HG03095 (cell line): ENCODE results near the gene CHTF8.
"Not testable (repeated sequence)": the region's sequence is repeated elsewhere in the genome, so short reads cannot be mapped to it uniquely, and the experiment has no call there.

Experiments used
- ATAC-seq: cut with Tn5 transposase; IDR thresholded peaks from one replicate; pipeline ENCODE4 v1.9.1; 2021; ENCODE audit warnings: moderate library complexity; ENCODE audit not compliant: unreplicated experiment

CHTF8 gene

DNA sequence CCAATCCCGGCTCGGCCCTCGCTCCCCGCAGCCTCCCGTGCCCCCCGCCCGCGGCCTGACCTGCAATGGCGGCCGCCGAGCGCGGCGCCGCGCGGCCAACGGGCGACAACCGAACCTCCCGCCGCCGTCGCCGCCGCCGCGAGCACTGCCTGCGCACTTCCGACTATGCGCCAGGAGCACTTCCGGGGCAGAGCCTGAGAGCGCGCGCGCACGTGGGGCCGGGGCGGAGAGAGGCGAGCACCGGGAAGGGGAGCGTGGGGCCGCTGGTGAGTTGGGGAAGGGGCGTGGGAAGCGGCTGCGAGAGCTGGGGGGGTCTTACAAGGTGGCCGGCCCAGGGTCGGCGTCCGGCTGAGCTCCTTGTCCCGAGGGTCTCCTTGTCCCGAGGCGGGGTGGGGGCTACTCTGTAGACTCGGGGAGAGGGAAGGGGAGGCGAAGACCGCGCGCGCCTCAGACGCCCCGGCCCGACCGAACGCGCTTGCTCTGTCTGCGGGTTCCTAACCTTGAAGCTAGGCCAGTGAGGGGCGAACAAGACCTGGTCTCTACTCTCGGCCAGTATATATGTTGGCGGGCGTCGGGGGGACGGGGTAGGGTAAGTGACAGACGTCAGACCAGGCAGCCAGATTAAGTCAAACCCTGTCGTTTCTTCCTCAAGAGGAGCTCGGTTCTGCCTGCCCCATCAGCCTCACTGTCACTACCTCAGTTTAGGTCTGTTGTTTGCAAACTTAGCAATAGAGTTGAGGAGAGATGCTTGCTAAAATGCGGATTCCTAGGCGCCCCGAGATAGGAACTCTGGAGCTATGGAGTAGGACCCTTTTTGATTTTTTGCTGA lies at the start of gene CHTF8, which contains the start of gene UTP4:
TSS of gene CHTF8 (minus strand) at position 165 of the 829 bp plus-strand sequence. CDS start 11,130 bp downstream, outside the sequence.
TSS of gene UTP4 (plus strand) at position 226 of the 829 bp plus-strand sequence. CDS start 811 bp downstream, outside the sequence.
- ATAC-seq, result peak; percentile 81

GRCh38 chr16:69180011-69180338 lies 47.6 kb upstream of the CHTF8 start:
- ATAC-seq, result no peak

GRCh38 chr16:69179328-69180010 lies 47.1 kb upstream of the CHTF8 start:
- no peak for ATAC-seq

DNA sequence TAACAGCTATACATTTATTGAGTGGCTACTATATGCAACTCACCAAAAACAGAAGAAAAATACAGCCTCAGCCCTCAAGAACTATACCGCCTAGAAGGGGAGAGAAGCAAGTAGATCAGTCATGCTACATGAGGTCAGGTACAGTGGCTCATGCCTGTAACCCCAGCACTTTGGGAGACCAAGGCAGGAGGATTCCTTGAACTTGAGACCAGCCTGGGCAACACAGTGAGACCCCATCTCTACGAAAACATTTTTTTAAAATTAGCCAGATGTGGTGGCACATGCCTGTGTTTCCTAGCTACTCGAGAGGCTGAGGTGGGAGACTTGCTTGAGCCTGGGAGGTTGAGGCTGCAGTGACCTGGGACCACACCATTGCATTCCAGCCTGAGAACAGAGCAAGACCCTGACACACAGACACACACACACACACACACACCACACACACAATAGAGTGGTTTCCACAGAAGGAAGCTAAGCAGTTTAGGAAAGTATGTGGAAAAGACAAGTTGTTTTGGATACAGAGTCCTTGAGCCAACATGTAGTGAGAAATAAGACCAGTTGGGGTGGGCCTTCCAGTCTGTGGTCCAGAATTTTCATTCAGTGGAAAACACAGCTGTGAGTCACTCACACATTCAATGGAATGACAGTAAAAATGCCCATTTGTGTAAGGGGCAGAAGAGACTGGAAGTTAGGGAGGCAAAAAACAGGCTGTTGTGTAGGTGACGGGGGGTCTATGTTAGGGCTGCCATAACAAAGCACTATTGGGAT lies 43.8 kb upstream of the CHTF8 start:
- no peak for ATAC-seq

DNA sequence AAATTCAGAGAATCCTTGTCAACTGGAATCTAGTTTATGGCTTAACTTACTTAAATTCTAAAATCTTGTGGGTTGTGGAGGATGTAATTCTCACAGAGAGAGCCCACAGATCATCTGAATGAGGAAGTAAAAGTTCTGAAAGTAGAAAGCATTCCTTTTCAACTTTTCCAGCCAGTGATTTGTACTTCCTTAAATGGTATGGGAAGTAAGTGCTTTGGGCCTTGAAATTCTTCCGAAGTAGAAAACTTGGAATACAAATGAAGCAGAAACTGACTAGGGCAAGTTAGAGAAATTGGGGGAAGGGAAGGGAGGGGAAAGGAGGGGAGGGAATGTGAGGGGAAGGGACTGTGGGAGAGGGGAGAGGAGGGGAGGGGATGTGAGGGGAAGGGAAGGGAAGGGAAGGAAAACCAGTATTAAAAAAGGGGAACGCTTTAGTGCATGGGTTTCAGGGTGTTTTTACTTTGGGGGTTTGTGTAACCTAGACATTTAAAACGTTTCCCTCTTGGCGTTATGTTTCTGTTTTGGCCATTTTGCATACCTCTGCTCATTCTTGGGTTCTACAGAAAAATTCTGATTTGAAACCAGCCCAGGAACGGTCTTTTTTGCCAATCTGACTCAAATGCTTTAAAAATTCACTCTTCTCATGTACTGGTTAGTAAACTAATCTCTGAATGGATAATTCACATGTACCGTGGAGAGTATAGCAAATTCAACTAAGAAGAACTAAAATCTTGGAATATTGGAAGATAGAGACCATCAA lies 39.1 kb upstream of the CHTF8 start:
- no peak for ATAC-seq

GRCh38 chr16:69169607-69170352 lies 37.4 kb upstream of the CHTF8 start:
- no peak for ATAC-seq

GRCh38 chr16:69169051-69169450 lies 36.7 kb upstream of the CHTF8 start:
- no peak for ATAC-seq

GRCh38 chr16:69166946-69167930 lies 34.9 kb upstream of the CHTF8 start:
- no peak for ATAC-seq

- no peak for ATAC-seq
Measured at GRCh38 chr16:69166221-69166833, 33.9 kb upstream of the CHTF8 start.

DNA sequence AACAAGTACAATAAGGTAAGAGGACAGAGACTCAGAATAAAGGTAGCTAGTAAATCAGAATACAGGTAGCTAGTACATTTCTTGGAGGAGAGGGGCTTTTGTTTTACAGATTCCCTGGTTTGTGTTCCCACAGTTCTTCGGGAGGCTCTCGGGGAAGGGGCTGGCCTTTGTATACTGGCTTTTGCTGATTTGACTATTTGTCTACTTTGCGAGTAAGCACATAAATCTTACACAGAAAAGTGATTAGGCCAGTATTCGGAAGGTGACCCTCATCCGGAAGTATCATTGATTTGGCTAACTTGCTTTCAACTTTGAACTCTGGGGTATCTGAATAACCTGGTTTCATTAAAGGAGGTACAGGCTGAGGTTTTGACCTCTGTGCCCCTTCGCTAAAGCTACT lies 33.2 kb upstream of the CHTF8 start:
- ATAC-seq, result no peak

DNA sequence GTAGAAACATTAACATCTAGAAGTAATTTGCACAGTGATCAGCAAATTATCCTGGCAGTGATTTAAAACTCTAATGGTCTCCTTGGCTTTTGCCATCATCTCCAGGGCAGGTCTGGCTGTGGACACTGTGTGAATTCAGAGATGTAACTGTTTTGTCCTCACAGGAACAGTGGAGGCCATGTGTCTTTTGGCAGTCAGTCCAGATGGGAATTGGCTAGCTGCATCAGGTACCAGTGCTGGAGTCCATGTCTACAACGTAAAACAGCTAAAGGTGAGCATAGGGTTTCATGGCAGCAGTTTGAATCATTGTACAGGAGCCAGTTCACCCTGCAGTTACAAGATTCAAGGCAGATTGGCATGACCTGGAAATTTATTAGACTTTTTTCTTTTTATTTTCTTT lies 27.8 kb upstream of the CHTF8 start:
- ATAC-seq, result no peak

GRCh38 chr16:69157196-69157595 lies 24.8 kb upstream of the CHTF8 start:
- no peak for ATAC-seq

GRCh38 chr16:69150146-69150865 lies 17.9 kb upstream of the CHTF8 start:
- no peak for ATAC-seq

DNA sequence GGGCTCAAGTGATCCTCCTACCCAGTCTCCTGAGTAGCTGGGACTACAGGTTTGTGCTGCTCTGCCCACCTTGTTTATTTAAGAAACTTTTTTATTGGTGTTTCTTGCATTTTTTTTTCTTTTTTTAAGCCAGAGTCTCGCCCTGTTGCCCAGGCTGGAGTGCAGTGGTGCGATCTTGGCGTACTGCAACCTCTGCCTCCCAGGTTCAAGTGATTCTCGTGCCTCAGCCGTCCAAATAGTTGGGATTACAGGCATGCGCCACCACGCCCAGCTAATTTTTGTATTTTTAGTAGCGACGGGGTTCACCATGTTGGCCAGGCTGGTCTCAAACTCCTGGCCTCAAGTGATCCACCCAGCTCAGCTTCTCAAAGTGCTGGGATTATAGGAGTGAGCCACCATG lies 17.2 kb upstream of the CHTF8 start:
- not testable (repeated sequence) for ATAC-seq

- no peak for ATAC-seq
Measured at GRCh38 chr16:69145658-69146057, 13.3 kb upstream of the CHTF8 start.

GRCh38 chr16:69143116-69143515 lies 10.7 kb upstream of the CHTF8 start:
- no peak for ATAC-seq

DNA sequence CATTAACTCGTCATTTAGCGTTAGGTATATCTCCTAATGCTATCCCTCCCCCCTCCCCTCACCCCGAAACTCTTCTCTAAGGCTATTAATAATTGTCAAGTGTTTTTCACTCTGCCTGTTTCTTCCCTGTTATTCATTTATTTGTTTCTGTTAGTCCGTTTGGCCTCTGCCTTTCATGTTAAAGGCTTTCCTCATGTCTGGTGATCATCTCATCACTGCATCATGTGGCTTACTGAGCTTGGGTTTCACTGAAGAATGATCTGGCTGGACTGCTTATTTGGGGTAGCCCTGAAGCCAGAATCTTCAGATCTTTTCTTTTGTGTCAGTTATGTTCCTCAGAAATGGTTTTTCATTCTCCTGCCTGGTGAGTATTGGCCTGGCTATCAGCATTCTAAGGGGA lies 9.5 kb upstream of the CHTF8 start:
- no peak for ATAC-seq

- no peak for ATAC-seq
Measured at GRCh38 chr16:69141014-69141413, 8.6 kb upstream of the CHTF8 start.
